ENCODE measurements around the gene POLE.
A peak's percentile ranks its signal among the peaks of the same experiment; 100 is the strongest.

GRCh38 chr12:132600048-132601032 is 86.8 kb downstream of the POLE start:
- peak; percentile 74 for TF ChIP-seq CTCF (tag by site-specific recombination; IDR thresholded peaks at IDR 0.05)
- TF ChIP-seq ZBTB44 (tag by site-specific recombination; IDR thresholded peaks at IDR 0.05): no peak
- no peak for TF ChIP-seq ZNF266 (tag by site-specific recombination; IDR thresholded peaks at IDR 0.05; ENCODE audit: low read depth)
- no peak for TF ChIP-seq INSM2 (tag by site-specific recombination; IDR thresholded peaks at IDR 0.05)

Data from HEK293 (cell line).